GM18858 (cell line): ENCODE data around the gene FTO.

ENCODE experiments used
- ATAC-seq: cut with Tn5 transposase; IDR thresholded peaks from one replicate; pipeline ENCODE4 v1.9.1; 2021; ENCODE audit not compliant: unreplicated experiment

Gene FTO

GRCh38 chr16:53991754-53992378 is 287.9 kb downstream of the FTO start:
- ATAC-seq, result no peak

GRCh38 chr16:53995378-53995777 is 291.4 kb downstream of the FTO start:
- no peak for ATAC-seq

GRCh38 chr16:53996961-53997360 is 293.0 kb downstream of the FTO start:
- no peak for ATAC-seq

- no peak for ATAC-seq
Measured at GRCh38 chr16:53998024-53998810, 294.3 kb downstream of the FTO start.

GRCh38 chr16:53998966-53999522 is 295.1 kb downstream of the FTO start:
- no peak for ATAC-seq

- ATAC-seq, result no peak
Measured at GRCh38 chr16:53999841-54000240, 295.9 kb downstream of the FTO start.

GRCh38 chr16:54000361-54000760 is 296.4 kb downstream of the FTO start:
- ATAC-seq, result no peak

GRCh38 chr16:54006693-54007092 is 302.7 kb downstream of the FTO start:
- ATAC-seq, result no peak

GRCh38 chr16:54007504-54007903 is 303.5 kb downstream of the FTO start:
- no peak for ATAC-seq

GRCh38 chr16:54009464-54010176 is 305.7 kb downstream of the FTO start:
- no peak for ATAC-seq

GRCh38 chr16:54015147-54015546 is 311.2 kb downstream of the FTO start:
- ATAC-seq, result no peak

GRCh38 chr16:54022362-54022761 is 318.4 kb downstream of the FTO start:
- ATAC-seq, result no peak

- ATAC-seq, result no peak
Measured at GRCh38 chr16:54026456-54026855, 322.5 kb downstream of the FTO start.

- ATAC-seq, result no peak
Measured at GRCh38 chr16:54027062-54027461, 323.1 kb downstream of the FTO start.

GRCh38 chr16:54027558-54027957 is 323.6 kb downstream of the FTO start:
- ATAC-seq, result no peak

GRCh38 chr16:54027995-54028394 is 324.0 kb downstream of the FTO start:
- ATAC-seq, result no peak

GRCh38 chr16:54030451-54030850 is 326.5 kb downstream of the FTO start:
- ATAC-seq, result no peak

- no peak for ATAC-seq
Measured at GRCh38 chr16:54031107-54031760, 327.3 kb downstream of the FTO start.

GRCh38 chr16:54033747-54034146 is 329.8 kb downstream of the FTO start:
- ATAC-seq, result no peak

- ATAC-seq, result no peak
Measured at GRCh38 chr16:54034684-54035083, 330.7 kb downstream of the FTO start.

GRCh38 chr16:54040480-54040879 is 336.5 kb downstream of the FTO start:
- ATAC-seq, result no peak
